ENCODE results near the gene PCDH17. TPM values are rescaled to one million over a fixed set of nuclear protein-coding genes. Genes with fewer than 3 reads are reported as not detected.

PCDH17 gene
- total RNA-seq, 3 donors from 2014 or later: 0.03 to 0.05 TPM; not detected in 1

DNA sequence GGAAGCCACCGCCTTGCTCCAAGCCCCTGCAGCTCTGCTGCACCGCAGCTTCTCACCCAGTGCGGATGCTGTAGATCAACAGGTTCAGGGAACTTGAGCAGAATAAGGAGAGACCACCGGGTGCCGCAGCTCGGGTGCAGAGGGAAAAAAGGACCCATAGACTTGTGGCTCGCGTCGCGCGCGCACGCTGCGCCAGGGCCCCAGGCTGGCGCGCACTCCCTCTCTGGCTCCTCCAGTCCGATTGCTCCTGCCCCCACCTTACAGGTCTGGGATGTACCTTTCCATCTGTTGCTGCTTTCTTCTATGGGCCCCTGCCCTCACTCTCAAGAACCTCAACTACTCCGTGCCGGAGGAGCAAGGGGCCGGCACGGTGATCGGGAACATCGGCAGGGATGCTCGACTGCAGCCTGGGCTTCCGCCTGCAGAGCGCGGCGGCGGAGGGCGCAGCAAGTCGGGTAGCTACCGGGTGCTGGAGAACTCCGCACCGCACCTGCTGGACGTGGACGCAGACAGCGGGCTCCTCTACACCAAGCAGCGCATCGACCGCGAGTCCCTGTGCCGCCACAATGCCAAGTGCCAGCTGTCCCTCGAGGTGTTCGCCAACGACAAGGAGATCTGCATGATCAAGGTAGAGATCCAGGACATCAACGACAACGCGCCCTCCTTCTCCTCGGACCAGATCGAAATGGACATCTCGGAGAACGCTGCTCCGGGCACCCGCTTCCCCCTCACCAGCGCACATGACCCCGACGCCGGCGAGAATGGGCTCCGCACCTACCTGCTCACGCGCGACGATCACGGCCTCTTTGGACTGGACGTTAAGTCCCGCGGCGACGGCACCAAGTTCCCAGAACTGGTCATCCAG lies 964 bp downstream of the PCDH17 start:
- Mint-ChIP-seq H3K27me3 (ENCODE audit: low read depth) (peaks cover 71% of the 10 kb centered on the region), H3K9me3 (no peaks in the 10 kb centered on the region), H3K4me3 (no peak overlapping the region), H3K4me1 (ENCODE audit: low read depth) (peaks cover 36% of the 10 kb centered on the region), H3K36me3 (ENCODE audit: insufficient read depth) (no peaks in the 10 kb centered on the region)
- DNase-seq (no peak), ATAC-seq (no peak)

DNA sequence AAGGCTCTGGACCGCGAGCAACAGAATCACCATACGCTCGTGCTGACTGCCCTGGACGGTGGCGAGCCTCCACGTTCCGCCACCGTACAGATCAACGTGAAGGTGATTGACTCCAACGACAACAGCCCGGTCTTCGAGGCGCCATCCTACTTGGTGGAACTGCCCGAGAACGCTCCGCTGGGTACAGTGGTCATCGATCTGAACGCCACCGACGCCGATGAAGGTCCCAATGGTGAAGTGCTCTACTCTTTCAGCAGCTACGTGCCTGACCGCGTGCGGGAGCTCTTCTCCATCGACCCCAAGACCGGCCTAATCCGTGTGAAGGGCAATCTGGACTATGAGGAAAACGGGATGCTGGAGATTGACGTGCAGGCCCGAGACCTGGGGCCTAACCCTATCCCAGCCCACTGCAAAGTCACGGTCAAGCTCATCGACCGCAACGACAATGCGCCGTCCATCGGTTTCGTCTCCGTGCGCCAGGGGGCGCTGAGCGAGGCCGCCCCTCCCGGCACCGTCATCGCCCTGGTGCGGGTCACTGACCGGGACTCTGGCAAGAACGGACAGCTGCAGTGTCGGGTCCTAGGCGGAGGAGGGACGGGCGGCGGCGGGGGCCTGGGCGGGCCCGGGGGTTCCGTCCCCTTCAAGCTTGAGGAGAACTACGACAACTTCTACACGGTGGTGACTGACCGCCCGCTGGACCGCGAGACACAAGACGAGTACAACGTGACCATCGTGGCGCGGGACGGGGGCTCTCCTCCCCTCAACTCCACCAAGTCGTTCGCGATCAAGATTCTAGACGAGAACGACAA lies 1.8 kb downstream of the PCDH17 start:
- Mint-ChIP-seq H3K9me3 (no peaks in the 10 kb centered on the region), H3K4me1 (ENCODE audit: low read depth) (peaks cover 36% of the 10 kb centered on the region), H3K4me3 (no peak overlapping the region), H3K27me3 (ENCODE audit: low read depth) (peaks cover 63% of the 10 kb centered on the region), H3K36me3 (ENCODE audit: insufficient read depth) (no peaks in the 10 kb centered on the region)
- DNase-seq: no peak
- ATAC-seq: no peak

DNA sequence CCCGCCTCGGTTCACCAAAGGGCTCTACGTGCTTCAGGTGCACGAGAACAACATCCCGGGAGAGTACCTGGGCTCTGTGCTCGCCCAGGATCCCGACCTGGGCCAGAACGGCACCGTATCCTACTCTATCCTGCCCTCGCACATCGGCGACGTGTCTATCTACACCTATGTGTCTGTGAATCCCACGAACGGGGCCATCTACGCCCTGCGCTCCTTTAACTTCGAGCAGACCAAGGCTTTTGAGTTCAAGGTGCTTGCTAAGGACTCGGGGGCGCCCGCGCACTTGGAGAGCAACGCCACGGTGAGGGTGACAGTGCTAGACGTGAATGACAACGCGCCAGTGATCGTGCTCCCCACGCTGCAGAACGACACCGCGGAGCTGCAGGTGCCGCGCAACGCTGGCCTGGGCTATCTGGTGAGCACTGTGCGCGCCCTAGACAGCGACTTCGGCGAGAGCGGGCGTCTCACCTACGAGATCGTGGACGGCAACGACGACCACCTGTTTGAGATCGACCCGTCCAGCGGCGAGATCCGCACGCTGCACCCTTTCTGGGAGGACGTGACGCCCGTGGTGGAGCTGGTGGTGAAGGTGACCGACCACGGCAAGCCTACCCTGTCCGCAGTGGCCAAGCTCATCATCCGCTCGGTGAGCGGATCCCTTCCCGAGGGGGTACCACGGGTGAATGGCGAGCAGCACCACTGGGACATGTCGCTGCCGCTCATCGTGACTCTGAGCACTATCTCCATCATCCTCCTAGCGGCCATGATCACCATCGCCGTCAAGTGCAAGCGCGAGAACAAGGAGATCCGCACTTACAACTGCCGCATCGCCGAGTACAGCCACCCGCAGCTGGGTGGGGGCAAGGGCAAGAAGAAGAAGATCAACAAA lies 2.6 kb downstream of the PCDH17 start:
- Mint-ChIP-seq H3K4me3 (peak overlapping the region; percentile 21), H3K9me3 (no peaks in the 10 kb centered on the region), H3K27me3 (ENCODE audit: low read depth) (peaks cover 55% of the 10 kb centered on the region), H3K36me3 (ENCODE audit: insufficient read depth) (no peaks in the 10 kb centered on the region), H3K4me1 (ENCODE audit: low read depth) (peaks cover 30% of the 10 kb centered on the region)
- ATAC-seq (no peak), DNase-seq (no peak)

DNA sequence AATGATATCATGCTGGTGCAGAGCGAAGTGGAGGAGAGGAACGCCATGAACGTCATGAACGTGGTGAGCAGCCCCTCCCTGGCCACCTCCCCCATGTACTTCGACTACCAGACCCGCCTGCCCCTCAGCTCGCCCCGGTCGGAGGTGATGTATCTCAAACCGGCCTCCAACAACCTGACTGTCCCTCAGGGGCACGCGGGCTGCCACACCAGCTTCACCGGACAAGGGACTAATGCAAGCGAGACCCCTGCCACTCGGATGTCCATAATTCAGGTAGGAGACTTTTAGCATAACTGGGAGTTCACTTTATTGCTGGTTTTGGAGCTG lies 3.3 kb downstream of the PCDH17 start:
- H3K9me3 Mint-ChIP-seq: no peaks in the 10 kb centered on the region
- DNase-seq: no peak
- H3K4me1 Mint-ChIP-seq (ENCODE audit: low read depth): peaks cover 24% of the 10 kb centered on the region
- H3K36me3 Mint-ChIP-seq (ENCODE audit: insufficient read depth): no peaks in the 10 kb centered on the region
- no peak overlapping the region for H3K4me3 Mint-ChIP-seq
- H3K27me3 Mint-ChIP-seq (ENCODE audit: low read depth): peaks cover 49% of the 10 kb centered on the region
- no peak for ATAC-seq

DNA sequence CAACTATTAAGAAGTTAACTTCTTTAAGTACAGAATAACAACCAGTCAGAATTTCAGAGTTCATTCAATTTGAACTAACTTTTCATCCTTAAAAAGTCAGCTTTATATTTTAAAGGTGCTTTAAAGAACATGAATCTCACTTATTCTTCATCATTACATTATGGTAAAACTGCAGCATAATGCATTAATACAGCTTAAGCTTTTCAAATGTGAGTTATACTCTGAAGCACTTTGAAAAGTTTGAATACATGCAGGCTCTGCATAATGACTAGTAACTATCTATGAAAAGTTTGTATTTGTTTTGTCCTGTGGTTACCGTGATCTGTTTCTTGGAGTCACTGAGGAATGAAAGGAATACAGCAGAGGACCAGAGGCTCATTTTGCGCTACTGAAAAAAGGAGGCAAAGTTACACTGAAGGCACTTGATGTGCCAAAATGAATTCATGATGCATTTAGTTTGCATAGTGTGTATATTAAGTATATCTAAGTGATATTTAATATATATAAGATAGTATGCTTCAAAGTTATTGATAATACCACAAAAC lies 4.1 kb downstream of the PCDH17 start:
- H3K4me1 Mint-ChIP-seq (ENCODE audit: low read depth): peaks cover 17% of the 10 kb centered on the region
- H3K4me3 Mint-ChIP-seq: no peak overlapping the region
- no peak for DNase-seq
- H3K9me3 Mint-ChIP-seq: no peaks in the 10 kb centered on the region
- no peaks in the 10 kb centered on the region for H3K36me3 Mint-ChIP-seq (ENCODE audit: insufficient read depth)
- peaks cover 42% of the 10 kb centered on the region for H3K27me3 Mint-ChIP-seq (ENCODE audit: low read depth)
- ATAC-seq: no peak

DNA sequence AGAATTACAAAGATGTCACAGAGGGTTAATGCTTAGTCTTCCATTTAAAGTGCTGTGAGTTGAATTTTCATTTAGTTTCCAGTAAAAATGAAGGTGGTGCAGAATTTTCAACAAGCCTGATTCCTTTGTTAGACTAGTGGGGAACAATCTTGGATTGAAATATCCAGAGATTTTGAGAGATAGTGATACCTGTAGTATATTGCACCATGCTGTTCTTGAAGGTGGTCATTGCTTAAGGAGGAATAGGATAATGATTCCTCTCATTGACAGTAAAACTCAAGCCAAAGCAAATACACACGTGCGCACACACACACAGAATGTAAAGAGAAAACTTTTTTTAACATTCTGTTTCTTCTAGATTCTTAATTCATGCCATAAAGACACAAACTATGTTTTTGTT lies 5.3 kb downstream of the PCDH17 start:
- Mint-ChIP-seq H3K36me3 (ENCODE audit: insufficient read depth) (no peaks in the 10 kb centered on the region), H3K4me3 (no peak overlapping the region), H3K27me3 (ENCODE audit: low read depth) (peaks cover 30% of the 10 kb centered on the region), H3K4me1 (ENCODE audit: low read depth) (peaks cover 5% of the 10 kb centered on the region), H3K9me3 (no peaks in the 10 kb centered on the region)
- ATAC-seq (no peak), DNase-seq (no peak)

DNA sequence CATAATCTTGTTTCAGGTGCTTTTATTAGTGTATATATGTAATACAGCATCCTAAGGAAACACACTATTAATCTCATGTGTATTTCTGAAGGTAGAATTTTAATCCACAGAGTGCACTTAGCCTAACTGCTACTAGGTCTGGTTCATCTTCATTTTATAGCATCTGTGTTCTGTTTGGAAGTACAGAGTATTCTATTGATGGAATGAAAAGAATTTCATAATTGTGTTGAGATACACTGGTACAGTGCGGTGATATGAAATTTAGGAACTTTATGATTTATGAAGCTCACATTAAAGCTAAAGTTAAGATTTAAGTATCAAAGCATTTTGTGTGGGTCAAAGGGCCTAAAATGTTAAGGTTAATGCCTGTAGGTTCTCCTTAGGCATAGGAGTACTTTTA lies 6.0 kb downstream of the PCDH17 start:
- H3K9me3 Mint-ChIP-seq: no peaks in the 10 kb centered on the region
- H3K27me3 Mint-ChIP-seq (ENCODE audit: low read depth): peaks cover 23% of the 10 kb centered on the region
- DNase-seq (no peak), ATAC-seq (no peak)
- no peak overlapping the region for H3K4me3 Mint-ChIP-seq
- H3K36me3 Mint-ChIP-seq (ENCODE audit: insufficient read depth): no peaks in the 10 kb centered on the region
- H3K4me1 Mint-ChIP-seq (ENCODE audit: low read depth): no peaks in the 10 kb centered on the region

DNA sequence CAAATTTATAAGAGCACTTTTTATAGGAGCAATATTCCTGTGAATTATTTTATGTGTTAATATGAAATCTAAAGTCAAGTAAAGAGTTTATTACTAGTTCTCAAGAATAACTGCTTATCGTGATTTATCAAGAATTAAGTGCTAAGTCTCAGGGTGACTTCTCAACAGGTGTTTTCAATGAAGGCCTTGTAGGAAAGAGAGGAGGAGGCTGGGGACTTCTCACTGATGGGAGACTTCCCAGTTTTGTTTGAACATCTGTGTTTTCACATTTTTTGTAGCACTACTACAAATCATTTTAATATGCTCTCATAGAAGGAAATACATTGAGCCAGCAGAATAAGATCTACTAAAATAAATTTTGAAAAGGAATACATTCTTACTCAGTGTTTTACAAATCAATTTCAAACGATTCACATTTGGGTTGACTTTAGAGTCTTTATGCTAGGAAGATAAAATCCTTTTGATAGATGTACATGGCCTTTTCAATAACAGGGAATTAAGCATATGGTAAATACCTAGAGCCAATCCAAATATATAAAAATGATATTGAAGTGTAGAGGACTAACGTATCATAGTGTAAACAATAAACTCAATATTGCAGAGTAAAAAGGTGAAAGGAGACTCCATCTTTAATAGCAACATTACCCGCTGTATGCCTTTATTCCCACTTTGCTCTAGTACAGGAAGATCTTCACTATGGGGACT lies 6.8 kb downstream of the PCDH17 start:
- ATAC-seq: no peak
- Mint-ChIP-seq H3K4me3 (no peak overlapping the region), H3K27me3 (ENCODE audit: low read depth) (peaks cover 14% of the 10 kb centered on the region), H3K9me3 (no peaks in the 10 kb centered on the region), H3K4me1 (ENCODE audit: low read depth) (no peaks in the 10 kb centered on the region), H3K36me3 (ENCODE audit: insufficient read depth) (no peaks in the 10 kb centered on the region)
- no peak for DNase-seq

DNA sequence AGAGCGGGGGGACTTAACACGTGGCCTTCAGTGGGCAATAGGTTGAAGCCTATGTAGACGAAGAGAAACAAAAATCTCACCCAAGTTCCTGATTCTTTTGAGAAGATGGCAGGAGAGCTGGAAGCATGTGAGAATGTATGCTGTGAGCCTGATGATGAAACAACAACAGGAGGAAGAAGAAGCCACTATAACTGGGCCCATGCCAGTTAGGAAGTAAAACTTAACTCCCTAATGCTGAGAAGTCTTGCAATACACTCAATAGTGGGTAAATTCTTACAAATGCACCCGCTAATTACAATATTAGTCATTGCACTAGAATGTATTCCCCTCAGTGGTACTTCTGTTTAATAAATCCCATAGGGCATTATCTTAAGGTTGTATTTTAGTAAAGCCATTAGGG lies 9.1 kb downstream of the PCDH17 start:
- Mint-ChIP-seq H3K9me3 (peaks cover 3% of the 10 kb centered on the region), H3K4me3 (no peak overlapping the region), H3K36me3 (ENCODE audit: insufficient read depth) (no peaks in the 10 kb centered on the region), H3K27me3 (ENCODE audit: low read depth) (no peaks in the 10 kb centered on the region), H3K4me1 (ENCODE audit: low read depth) (no peaks in the 10 kb centered on the region)
- ATAC-seq (no peak), DNase-seq (no peak)

DNA sequence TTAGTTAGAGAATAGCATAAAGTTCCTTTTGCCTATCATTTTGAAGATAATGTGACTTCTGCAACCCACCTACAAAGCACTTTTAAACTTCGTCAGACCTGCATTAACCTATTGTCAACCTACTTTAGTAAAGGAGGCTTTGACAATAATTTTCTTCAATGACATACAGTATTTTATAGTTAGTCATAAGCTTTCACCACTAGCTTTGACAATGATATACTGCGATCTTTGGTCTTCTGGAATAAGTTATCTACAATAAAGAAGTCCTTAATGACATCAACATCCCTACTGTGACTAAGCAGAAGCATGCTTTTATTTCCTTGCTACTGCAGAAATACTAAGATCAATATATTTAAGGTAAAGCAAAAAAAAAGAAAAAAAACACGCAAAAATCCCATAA lies 9.5 kb downstream of the PCDH17 start:
- no peaks in the 10 kb centered on the region for H3K27me3 Mint-ChIP-seq (ENCODE audit: low read depth)
- DNase-seq (no peak), ATAC-seq (no peak)
- no peaks in the 10 kb centered on the region for H3K4me1 Mint-ChIP-seq (ENCODE audit: low read depth)
- H3K4me3 Mint-ChIP-seq: no peak overlapping the region
- H3K36me3 Mint-ChIP-seq (ENCODE audit: insufficient read depth): no peaks in the 10 kb centered on the region
- peaks cover 3% of the 10 kb centered on the region for H3K9me3 Mint-ChIP-seq

DNA sequence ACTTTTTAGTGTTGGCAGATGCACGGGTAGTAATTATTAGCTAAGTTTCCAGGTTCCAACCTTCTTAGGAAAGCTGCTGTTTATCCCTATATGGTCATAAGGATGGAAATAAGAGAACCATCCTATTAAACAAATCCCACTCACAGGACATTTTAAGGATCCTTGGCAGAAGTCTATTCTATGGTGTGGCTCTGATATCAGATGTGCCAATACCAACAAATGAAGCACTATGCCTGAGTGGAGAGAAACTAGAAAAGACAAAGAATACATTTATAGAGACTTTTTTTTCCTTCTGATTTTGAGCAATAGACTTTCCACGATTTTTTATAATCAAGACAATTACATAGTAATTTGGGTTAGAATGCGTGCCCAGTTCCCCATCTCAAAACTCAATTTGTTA lies 12.6 kb downstream of the PCDH17 start:
- DNase-seq: no peak
- Mint-ChIP-seq H3K4me3 (no peak overlapping the region), H3K9me3 (peaks cover 3% of the 10 kb centered on the region), H3K27me3 (ENCODE audit: low read depth) (no peaks in the 10 kb centered on the region), H3K4me1 (ENCODE audit: low read depth) (no peaks in the 10 kb centered on the region), H3K36me3 (ENCODE audit: insufficient read depth) (no peaks in the 10 kb centered on the region)
- no peak for ATAC-seq

DNA sequence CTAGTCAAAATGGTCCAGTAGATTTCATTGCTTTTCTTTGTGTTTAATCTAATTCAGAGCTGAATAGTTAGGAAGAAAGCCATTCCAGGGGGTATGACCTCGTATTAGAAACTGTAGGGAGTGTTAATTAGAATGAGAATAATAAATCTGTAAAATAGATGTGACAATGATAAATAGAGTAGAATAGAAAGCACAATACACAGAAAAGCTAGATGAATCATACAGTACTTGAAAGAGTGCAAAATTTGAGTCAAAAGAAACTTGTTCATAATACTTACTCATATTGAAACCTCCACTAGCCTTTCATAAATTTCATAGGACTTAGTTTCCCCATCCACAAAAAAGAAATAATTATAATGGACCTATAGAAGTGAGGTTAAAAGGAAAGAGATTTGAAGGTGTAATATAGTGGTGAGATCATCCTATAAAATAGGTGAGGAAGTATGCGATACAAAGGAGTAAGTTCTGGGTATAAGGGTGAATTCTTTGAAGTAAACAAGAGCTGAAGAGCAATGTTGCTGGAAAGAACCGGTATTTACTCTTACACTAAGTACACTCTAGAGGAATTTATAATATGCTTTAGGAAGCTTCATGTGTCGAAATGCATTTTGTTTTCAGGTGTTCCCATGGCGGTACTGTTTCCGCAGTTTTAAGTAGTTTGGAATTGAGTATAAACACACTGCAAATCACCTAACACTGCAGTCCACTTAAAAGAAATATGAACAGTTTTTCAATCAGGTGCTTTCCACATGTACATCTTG lies 21.9 kb downstream of the PCDH17 start:
- DNase-seq (no peak), ATAC-seq (no peak)
- Mint-ChIP-seq H3K4me1 (ENCODE audit: low read depth) (no peaks in the 10 kb centered on the region), H3K9me3 (no peaks in the 10 kb centered on the region), H3K36me3 (ENCODE audit: insufficient read depth) (no peaks in the 10 kb centered on the region), H3K4me3 (no peak overlapping the region), H3K27me3 (ENCODE audit: low read depth) (no peaks in the 10 kb centered on the region)

DNA sequence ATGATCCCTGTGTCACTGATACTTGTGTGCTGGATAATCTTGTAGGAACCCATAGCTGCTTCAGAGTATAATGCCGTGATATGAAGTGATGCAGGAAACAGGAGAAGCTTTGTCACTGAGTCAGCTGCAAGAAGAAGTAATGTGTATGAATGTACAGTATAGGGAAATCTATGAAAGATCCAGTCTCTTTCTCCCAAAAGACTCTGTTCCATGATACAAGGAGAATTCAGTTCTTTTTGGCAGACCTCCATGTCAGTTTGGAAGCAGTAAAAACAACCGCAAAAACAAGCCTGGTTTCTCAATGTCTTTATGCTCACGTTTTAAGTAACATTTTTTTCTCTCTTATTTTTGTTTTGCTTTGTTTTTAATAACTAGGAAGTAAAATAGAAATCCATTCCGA lies 33.9 kb downstream of the PCDH17 start:
- ATAC-seq: no peak

More for the DNA sequence above, 33.9 kb downstream of the PCDH17 start:
- Mint-ChIP-seq H3K27me3 (ENCODE audit: low read depth) (no peaks in the 10 kb centered on the region), H3K4me3 (no peak overlapping the region), H3K9me3 (peaks cover 3% of the 10 kb centered on the region), H3K4me1 (ENCODE audit: low read depth) (no peaks in the 10 kb centered on the region), H3K36me3 (ENCODE audit: insufficient read depth) (no peaks in the 10 kb centered on the region)
- DNase-seq: no peak
